ENCODE data around the gene DYRK4. TPM values are rescaled to one million over a fixed set of nuclear protein-coding genes. Genes with fewer than 3 reads are reported as not detected.
A peak's percentile ranks its signal among the peaks of the same experiment; 100 is the strongest.
"Not testable (repeated sequence)": the region's sequence is repeated elsewhere in the genome, so short reads cannot be mapped to it uniquely, and the experiment has no call there.

Gene DYRK4, protein sequence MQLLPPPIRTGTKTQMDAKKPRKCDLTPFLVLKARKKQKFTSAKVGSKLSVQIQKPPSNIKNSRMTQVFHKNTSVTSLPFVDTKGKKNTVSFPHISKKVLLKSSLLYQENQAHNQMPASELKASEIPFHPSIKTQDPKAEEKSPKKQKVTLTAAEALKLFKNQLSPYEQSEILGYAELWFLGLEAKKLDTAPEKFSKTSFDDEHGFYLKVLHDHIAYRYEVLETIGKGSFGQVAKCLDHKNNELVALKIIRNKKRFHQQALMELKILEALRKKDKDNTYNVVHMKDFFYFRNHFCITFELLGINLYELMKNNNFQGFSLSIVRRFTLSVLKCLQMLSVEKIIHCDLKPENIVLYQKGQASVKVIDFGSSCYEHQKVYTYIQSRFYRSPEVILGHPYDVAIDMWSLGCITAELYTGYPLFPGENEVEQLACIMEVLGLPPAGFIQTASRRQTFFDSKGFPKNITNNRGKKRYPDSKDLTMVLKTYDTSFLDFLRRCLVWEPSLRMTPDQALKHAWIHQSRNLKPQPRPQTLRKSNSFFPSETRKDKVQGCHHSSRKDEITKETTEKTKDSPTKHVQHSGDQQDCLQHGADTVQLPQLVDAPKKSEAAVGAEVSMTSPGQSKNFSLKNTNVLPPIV
- polyA plus RNA-seq (ENCODE audit: insufficient read length in 4 of 4), result 10 to 100 TPM; 49.8 to 61.5 (median 59.0) TPM

GRCh38 chr12:4562034-4562657 lies at the start of gene DYRK4:
Gene DYRK4 (plus strand): TSS chr12:4562208. CDS start chr12:4562246, 38 bp downstream.
- peak; percentile 67 to 85 (median 72) for DNase-seq (ENCODE audit: low read depth in 4 of 4, low spot score in 2 of 4)

- no peak for DNase-seq (ENCODE audit: low read depth in 4 of 4, low spot score in 2 of 4)
Observed at GRCh38 chr12:4518106-4518728, 43.8 kb upstream of the DYRK4 start.

GRCh38 chr12:4523443-4523842 lies 38.6 kb upstream of the DYRK4 start:
- not testable (repeated sequence) for DNase-seq (ENCODE audit: low read depth in 4 of 4, low spot score in 2 of 4)

DNA sequence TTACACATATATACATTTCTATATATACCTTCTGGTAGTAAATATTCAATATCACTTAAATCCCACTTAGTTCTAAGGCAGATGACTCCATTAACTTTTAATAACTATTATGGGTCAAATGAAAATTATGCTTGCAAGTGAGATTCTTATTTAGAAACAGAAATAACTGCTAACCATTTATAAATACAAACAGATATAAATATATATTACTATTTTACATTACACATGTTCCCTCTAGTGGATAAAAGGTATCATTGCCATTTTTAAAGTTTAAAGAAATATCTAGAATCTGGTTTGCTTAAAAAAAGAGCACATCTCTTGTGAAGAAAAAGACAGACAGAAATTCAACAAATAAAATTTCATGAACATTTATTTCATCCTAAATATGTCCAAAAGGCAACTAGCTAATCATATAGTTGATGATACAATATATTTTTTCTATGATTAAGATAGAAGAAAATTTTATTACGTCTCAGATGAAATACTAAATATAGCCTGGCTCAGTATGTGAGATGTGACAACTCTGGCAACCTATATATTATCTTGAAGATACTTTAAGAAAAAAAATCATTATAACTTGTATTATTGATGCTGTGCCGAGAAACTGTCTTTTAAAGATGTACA lies 35.0 kb upstream of the DYRK4 start:
- DNase-seq (ENCODE audit: low read depth in 4 of 4, low spot score in 2 of 4), result no peak

DNA sequence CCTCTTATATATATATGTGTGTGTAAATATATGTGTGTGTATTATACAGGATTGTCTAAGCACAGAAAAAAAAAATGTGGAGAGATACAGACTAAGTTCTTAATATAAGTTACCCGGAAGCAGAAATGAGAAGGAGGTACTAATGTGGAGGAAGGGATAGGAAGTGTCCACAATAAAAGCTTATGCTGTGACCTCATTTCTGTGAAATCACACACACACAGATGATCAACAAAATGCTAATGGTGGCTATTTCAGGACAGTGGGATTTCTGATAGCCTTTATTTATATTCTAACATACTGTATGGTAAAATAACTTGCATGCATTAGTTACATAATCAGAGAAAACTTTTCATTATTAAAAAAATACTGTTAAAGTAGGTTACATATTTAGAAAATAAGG lies 31.8 kb upstream of the DYRK4 start:
- DNase-seq (ENCODE audit: low read depth in 4 of 4, low spot score in 2 of 4), result no peak

GRCh38 chr12:4530982-4531586 lies 30.9 kb upstream of the DYRK4 start:
- DNase-seq (ENCODE audit: low read depth in 4 of 4, low spot score in 2 of 4), result no peak

- DNase-seq (ENCODE audit: low read depth in 4 of 4, low spot score in 2 of 4), result no peak
Observed at GRCh38 chr12:4535092-4535491, 26.9 kb upstream of the DYRK4 start.

DNA sequence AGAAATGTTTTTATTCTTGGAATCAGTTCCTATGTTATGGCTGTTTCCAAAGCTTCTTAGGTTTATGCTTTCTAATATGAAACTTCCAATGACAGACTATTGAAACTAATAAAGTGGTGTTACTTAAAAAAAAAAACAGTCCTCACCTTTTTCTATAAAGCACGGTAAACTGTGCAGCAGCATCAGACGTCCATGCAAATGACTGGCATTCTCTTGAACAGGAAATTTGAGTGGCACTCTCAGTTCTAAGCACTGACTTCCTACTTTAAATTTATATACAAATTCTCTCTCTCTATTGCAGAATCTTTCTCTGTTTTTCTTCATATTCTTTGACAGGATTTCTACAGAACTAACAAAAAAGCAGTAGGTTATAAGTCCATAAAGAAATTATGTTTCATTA lies 26.1 kb upstream of the DYRK4 start:
- DNase-seq (ENCODE audit: low read depth in 4 of 4, low spot score in 2 of 4), result no peak

DNA sequence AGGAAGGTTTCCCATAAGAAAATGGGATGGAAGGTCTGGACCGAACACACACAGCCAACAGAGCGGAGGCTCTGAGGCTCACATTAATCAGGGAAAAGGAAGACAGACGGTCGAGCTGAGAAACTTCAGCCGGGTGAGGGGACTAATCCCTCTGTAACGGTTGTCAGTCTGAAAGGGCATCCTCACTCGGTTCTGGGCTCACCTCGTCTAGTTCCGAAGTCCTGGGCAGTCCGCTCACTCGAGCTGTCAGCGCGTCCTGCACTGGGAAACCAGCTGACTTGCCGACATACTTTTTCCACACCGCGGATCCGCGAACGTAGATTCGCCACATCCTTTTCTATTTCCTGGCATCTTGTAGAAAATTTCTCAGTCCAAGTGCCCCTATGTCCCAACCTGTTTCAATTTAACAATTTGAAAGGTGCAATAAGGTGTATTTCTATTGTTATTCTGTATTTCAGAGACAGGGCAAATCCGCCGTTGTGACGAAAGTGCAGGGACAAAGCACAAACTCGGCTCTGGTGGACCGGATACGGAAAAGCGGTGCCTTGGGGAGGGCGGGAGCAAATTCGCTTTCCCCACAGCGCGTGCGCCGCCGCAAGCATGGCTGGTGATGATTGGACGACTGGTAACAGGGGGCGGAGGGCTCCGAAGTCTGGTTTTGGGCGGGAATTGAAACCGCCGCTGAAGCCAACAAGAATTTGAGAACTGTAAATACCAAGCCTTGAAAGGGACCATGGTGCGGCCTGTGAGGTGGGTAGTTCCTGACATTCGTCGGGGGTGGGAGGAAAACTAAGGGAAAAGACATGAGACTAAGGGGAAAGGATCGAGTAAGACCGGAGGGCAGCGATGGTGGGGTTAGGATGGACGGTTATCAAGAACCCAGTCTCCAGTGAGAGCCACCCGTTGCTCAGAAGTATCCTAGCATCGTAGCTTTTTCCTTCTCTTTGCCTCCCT lies 23.5 kb upstream of the DYRK4 start, which contains the start of gene RAD51AP1:
TSS of gene RAD51AP1 (plus strand) at position 684 of the 954 bp plus-strand sequence. CDS start at position 734, 50 bp downstream.
- peak; percentile 94 to 99 (median 96) for DNase-seq (ENCODE audit: low read depth in 4 of 4, low spot score in 2 of 4)

GRCh38 chr12:4539167-4539870 lies 22.7 kb upstream of the DYRK4 start:
- no peak for DNase-seq (ENCODE audit: low read depth in 4 of 4, low spot score in 2 of 4)

GRCh38 chr12:4540170-4540569 lies 21.8 kb upstream of the DYRK4 start:
- DNase-seq (ENCODE audit: low read depth in 4 of 4, low spot score in 2 of 4), result no peak

DNA sequence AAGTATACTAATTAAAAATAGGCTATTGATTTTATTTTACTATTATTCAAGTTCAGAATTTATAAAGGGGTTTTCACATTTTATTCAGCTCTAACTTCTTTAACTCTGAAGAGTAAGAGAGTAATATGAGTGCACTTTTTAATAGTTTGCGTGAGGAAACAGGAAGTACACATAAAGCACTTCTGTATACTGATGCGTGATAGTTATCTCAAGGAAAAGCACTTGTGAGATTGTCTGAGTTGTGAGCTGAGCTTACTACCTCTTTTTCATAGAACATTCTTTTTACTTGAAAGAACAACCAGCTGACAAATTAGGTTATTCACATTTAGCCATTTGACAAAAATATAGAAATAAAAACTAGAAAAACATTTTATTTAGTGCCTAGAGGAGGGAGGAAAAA lies 21.4 kb upstream of the DYRK4 start:
- no peak for DNase-seq (ENCODE audit: low read depth in 4 of 4, low spot score in 2 of 4)

DNA sequence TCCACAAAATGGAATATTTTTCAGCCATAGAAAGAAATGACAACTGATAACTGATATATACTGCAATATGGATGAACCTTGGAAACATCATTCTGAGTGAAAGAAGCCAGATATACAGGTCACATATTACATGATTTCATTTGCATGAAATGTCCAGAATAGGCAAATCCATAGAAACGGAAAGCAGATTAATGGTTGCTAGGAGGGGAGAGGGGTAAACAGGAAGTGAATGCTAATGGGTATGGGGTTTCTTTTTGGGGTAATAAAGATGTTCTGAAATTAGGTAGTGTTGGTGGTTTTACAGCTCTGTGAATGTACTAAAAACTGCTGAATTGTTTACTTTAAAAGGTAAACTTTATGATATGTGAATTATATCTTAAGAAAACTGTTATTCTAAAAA lies 16.8 kb upstream of the DYRK4 start:
- DNase-seq (ENCODE audit: low read depth in 4 of 4, low spot score in 2 of 4), result no peak

- DNase-seq (ENCODE audit: low read depth in 4 of 4, low spot score in 2 of 4), result no peak
Observed at GRCh38 chr12:4552191-4552590, 9.8 kb upstream of the DYRK4 start.

DNA sequence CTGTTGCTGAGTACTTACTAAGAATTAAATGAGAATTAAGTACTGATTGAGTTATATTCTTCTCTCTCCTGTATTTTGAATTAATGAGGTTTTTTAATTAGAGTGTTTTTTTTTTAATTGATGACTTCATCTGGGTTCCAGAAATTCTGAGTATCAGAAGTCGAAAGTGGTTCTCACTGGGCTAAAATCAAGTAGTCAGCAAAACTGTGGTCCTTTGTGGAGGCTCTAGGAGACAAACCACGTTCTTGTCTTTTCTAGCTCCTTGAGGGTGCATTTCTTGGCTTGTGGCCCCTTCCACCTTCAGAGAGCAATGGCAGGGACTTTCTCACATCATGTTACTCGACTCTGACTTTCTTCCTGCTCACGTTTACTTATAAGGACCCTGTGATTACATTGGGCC lies 8.1 kb upstream of the DYRK4 start:
- no peak for DNase-seq (ENCODE audit: low read depth in 4 of 4, low spot score in 2 of 4)

- DNase-seq (ENCODE audit: low read depth in 4 of 4, low spot score in 2 of 4), result no peak
Observed at GRCh38 chr12:4555804-4556203, 6.2 kb upstream of the DYRK4 start.

- DNase-seq (ENCODE audit: low read depth in 4 of 4, low spot score in 2 of 4), result no peak
Observed at GRCh38 chr12:4556735-4557530, 5.1 kb upstream of the DYRK4 start.

DNA sequence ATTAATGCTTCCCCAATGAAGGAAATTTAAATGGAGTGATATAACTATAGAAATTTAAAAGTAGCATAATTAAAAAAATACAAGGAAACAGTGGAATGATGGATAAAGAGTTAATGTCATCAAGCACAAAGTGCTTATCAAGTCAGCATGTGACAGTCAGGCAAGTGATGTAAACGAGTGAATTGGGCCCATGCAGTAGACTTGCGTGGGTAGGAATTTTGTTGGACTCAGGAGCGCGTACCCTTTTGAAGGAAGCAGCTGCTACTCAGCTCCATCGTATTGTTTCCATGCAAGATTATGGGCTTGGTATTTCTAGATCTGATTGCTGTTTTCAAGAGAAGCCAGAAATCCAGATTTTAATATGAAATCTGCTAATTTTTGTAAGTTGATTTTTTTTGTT lies 4.4 kb upstream of the DYRK4 start:
- DNase-seq (ENCODE audit: low read depth in 4 of 4, low spot score in 2 of 4), result no peak

All from left renal cortex interstitium (tissue), 4 donors.